WTC11 (cell line): ENCODE measurements around the gene PTPRC. TPM values are rescaled to one million over a fixed set of nuclear protein-coding genes. Genes with fewer than 3 reads are reported as not detected.
A peak's percentile ranks its signal among the peaks of the same experiment; 100 is the strongest.

Experiments
- ATAC-seq: fragments of 200-7000 bp; cut with Tn5 transposase; 2 replicates; pipeline ENCODE4 v1.10.0; 2021; ENCODE audit warnings: mild to moderate bottlenecking, moderate library complexity
- Bru-seq: library from RNA; stranded (reverse); fragments of 400-500 nt; gene quantifications from one replicate; lab custom pipeline; 2021; lab: Mats Ljungman, UMichigan
- CTCF ChIA-PET: fragments of 300-600 bp; sonication (Branson Sonifier 250); formaldehyde crosslinking; loops from one replicate; lab custom pipeline; 2021; ENCODE audit warnings: antibody characterized with exemption; lab: Charles Lee
- POLR2A ChIA-PET: fragments of 350-600 bp; sonication (Branson Sonifier 250); formaldehyde crosslinking; loops from one replicate; lab custom pipeline; 2021; ENCODE audit warnings: antibody characterized with exemption; lab: Charles Lee
- DNase-seq: peaks from one replicate; pipeline ENCODE4 v3.0.0; 2021; ENCODE audit warnings: low spot score
- H3K27ac Mint-ChIP-seq: 2 replicates; pipeline ENCODE4 v1.8.0; 2021; ENCODE audit warnings: mixed read lengths
- H3K27me3 Mint-ChIP-seq: 2 replicates; pipeline ENCODE4 v1.8.0; 2021; ENCODE audit warnings: low read depth, mild to moderate bottlenecking, moderate library complexity, mixed read lengths
- H3K36me3 Mint-ChIP-seq: 2 replicates; pipeline ENCODE4 v1.8.0; 2021; ENCODE audit warnings: mixed read lengths
- H3K4me1 Mint-ChIP-seq: 2 replicates; pipeline ENCODE4 v1.8.0; 2022; ENCODE audit warnings: mixed read lengths
- H3K4me3 Mint-ChIP-seq: 2 replicates; pipeline ENCODE4 v1.8.0; 2021; ENCODE audit warnings: mild to moderate bottlenecking, moderate library complexity, mixed read lengths
- H3K9me3 Mint-ChIP-seq: 2 replicates; pipeline ENCODE4 v1.8.0; 2021; ENCODE audit warnings: mixed read lengths
- ARID4B ChIP-seq: sonication (generic); formaldehyde crosslinking; IDR thresholded peaks from 2 replicates; pipeline ENCODE4 v1.8.0; 2023; ENCODE audit warnings: missing genetic modification reagents, mild to moderate bottlenecking, borderline replicate concordance
- CREM ChIP-seq: sonication (generic); formaldehyde crosslinking; IDR thresholded peaks from 2 replicates; pipeline ENCODE4 v1.8.1; 2022; ENCODE audit warnings: mild to moderate bottlenecking, missing genetic modification reagents, moderate library complexity
- ETV6 ChIP-seq: sonication (generic); formaldehyde crosslinking; IDR thresholded peaks from 2 replicates; pipeline ENCODE4 v1.8.1; 2022; ENCODE audit warnings: mild to moderate bottlenecking, missing genetic modification reagents
- OVOL2 ChIP-seq: fragments of 250-450 bp; sonication (Bioruptor Pico); IDR thresholded peaks from 2 replicates; pipeline ENCODE4 v1.9.0; 2021; ENCODE audit warnings: mild to moderate bottlenecking, borderline replicate concordance
- RORB ChIP-seq: fragments of 250-450 bp; sonication (Bioruptor Pico); IDR thresholded peaks from 2 replicates; pipeline ENCODE4 v1.9.0; 2021; ENCODE audit warnings: mild to moderate bottlenecking
- TP53 ChIP-seq: sonication (generic); formaldehyde crosslinking; IDR thresholded peaks from 2 replicates; pipeline ENCODE4 v1.8.1; 2023; ENCODE audit warnings: mild to moderate bottlenecking, missing genetic modification reagents
- USF2 ChIP-seq: sonication (generic); formaldehyde crosslinking; IDR thresholded peaks from 2 replicates; pipeline ENCODE4 v1.8.1; 2023; ENCODE audit warnings: mild to moderate bottlenecking, missing genetic modification reagents, moderate library complexity
- ZNF396 ChIP-seq: fragments of 250-450 bp; sonication (Bioruptor Pico); IDR thresholded peaks from 2 replicates; pipeline ENCODE4 v1.8.0; 2021; ENCODE audit warnings: mild to moderate bottlenecking, moderate library complexity, borderline replicate concordance
- ZNF532 ChIP-seq: fragments of 250-450 bp; sonication (Bioruptor Pico); IDR thresholded peaks from 2 replicates; pipeline ENCODE4 v1.9.0; 2021; ENCODE audit warnings: mild to moderate bottlenecking, borderline replicate concordance
- long read RNA-seq, 3 experiments: library from RNA in 1 of 3; library from capped mRNA in 1 of 3; library from polyadenylated mRNA in 1 of 3; unstranded in 2 of 3; stranded (forward) in 1 of 3; transcript quantifications; one replicate each; pipeline ENCODE4 v2.0.0, GENCODE V29; 2021
- total RNA-seq: library from RNA; stranded (reverse); gene quantifications from 3 replicates; pipeline ENCODE4 v1.2.3, GENCODE V29; 2021
- TF ChIP-seq, protein P1 (sequence below): fragments of 250-450 bp; sonication (Bioruptor Pico); IDR thresholded peaks from 2 replicates; pipeline ENCODE4 v2.1.2; 2022; ENCODE audit warnings: mild to moderate bottlenecking, moderate library complexity
- TF ChIP-seq, protein P2 (sequence below): sonication (generic); formaldehyde crosslinking; IDR thresholded peaks from 2 replicates; pipeline ENCODE4 v1.8.0; 2023; ENCODE audit warnings: missing genetic modification reagents

PTPRC gene
- total RNA-seq = 0.71 to 1.4 TPM (median 1.2 TPM) in 3 replicates
- percentile 2 among the genes with signal in this experiment for Bru-seq, nascent RNA
- long read RNA-seq, experiment 1, partial matches to known transcripts = 1 of 1 reads
- long read RNA-seq, experiment 1, other reads (novel, unspliced or antisense) = 0 of 1 reads
- long read RNA-seq, experiment 2 = 0 reads
- long read RNA-seq, experiment 3 = 0 reads

DNA sequence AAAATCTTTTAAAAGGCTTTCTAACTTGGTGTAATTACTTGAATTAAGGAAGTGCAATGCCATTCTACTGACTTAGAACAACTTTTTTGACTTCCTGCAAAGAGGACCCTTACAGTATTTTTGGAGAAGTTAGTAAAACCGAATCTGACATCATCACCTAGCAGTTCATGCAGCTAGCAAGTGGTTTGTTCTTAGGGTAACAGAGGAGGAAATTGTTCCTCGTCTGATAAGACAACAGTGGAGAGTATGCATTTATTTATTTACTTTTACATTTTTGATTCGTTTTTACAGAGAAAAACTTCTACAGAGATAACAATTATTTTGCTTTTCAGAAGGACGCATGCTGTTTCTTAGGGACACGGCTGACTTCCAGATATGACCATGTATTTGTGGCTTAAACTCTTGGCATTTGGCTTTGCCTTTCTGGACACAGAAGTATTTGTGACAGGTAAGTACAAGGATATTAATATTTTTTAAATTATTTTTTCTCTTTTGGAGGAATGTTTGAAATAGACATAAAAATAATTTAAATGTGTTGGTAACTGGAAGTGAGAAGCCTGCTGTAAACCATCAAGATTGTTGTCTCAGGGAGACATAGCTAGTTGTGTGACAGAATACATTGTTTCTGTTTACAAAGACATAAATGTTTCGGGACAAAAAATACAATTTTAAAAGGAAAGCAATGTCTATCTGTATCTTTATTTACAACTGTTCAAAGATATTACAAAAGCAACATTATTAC lies at the start of gene PTPRC:
Gene PTPRC (plus strand): TSS at position 147 of the 742 bp plus-strand sequence. CDS start 229 bp downstream, at position 376.
- no peaks in the 10 kb centered on the region for H3K36me3 Mint-ChIP-seq

DNA sequence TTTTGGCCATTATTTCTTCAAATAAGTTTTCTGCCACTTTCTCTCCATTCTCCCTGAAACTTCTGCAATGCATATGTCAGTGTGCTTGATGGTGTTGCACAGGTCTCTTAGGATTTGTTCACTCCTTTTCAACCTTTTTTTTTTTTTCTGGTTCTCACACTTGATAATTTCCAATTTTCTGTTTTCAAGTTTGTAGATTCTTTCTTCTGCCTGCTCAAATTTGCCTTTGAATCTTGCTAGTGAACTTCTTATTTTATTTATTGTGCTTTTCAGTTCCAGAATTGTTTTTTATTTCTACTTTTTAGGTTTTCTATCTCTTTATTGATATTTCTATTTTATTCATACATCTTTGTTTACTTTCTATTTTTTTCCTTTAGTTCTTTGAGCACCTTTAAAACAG lies 48.4 kb upstream of the PTPRC start:
- Mint-ChIP-seq H3K27me3 (no peaks in the 10 kb centered on the region), H3K9me3 (peaks cover 21% of the 10 kb centered on the region), H3K27ac (no peak overlapping the region), H3K4me3 (no peak overlapping the region), H3K36me3 (no peaks in the 10 kb centered on the region; the same call in 1 of the 2 replicates), H3K4me1 (no peaks in the 10 kb centered on the region)
- TF ChIP-seq USF2 (CRISPR knock-in tag) (no peak), ZNF532 (CRISPR knock-in tag) (no peak), ZNF396 (no peak), TP53 (no peak), OVOL2 (CRISPR knock-in tag) (no peak), CREM (CRISPR knock-in tag) (no peak), ETV6 (CRISPR knock-in tag) (no peak)
- TF ChIP-seq, protein P1, sequence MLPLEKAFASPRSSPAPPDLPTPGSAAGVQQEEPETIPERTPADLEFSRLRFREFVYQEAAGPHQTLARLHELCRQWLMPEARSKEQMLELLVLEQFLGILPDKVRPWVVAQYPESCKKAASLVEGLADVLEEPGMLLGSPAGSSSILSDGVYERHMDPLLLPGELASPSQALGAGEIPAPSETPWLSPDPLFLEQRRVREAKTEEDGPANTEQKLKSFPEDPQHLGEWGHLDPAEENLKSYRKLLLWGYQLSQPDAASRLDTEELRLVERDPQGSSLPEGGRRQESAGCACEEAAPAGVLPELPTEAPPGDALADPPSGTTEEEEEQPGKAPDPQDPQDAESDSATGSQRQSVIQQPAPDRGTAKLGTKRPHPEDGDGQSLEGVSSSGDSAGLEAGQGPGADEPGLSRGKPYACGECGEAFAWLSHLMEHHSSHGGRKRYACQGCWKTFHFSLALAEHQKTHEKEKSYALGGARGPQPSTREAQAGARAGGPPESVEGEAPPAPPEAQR = no peak
- POLR2A ChIA-PET = no interaction called here
- CTCF ChIA-PET = no interaction called here
- DNase-seq (no peak), ATAC-seq (no peak)

More for the DNA sequence above, at the start of gene PTPRC:
- no peaks in the 10 kb centered on the region for H3K27me3 Mint-ChIP-seq
- ATAC-seq (no peak), DNase-seq (no peak)
- peaks cover 6% of the 10 kb centered on the region for H3K9me3 Mint-ChIP-seq
- H3K4me3 Mint-ChIP-seq = no peak within 1 kb of the TSS
- TF ChIP-seq, protein P2, sequence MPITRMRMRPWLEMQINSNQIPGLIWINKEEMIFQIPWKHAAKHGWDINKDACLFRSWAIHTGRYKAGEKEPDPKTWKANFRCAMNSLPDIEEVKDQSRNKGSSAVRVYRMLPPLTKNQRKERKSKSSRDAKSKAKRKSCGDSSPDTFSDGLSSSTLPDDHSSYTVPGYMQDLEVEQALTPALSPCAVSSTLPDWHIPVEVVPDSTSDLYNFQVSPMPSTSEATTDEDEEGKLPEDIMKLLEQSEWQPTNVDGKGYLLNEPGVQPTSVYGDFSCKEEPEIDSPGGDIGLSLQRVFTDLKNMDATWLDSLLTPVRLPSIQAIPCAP (CRISPR knock-in tag) = no peak
- TF ChIP-seq ARID4B (no peak), RORB (CRISPR knock-in tag) (no peak)
- H3K27ac Mint-ChIP-seq = no peak within 1 kb of the TSS
- CTCF ChIA-PET = no interaction called here
- POLR2A ChIA-PET = no interaction called here
- H3K4me1 Mint-ChIP-seq = peaks cover 4% of the 10 kb centered on the region
